Thymus (tissue), 11 donors: Measurements from ENCODE around the gene ODAD4. TPM values are rescaled to one million over a fixed set of nuclear protein-coding genes. Genes with fewer than 3 reads are reported as not detected.
"Not testable (repeated sequence)": the region's sequence is repeated elsewhere in the genome, so short reads cannot be mapped to it uniquely, and the experiment has no call there.

Source experiments
- DNase-seq, 9 donors: peaks; one replicate each; pipeline ENCODE4 v3.0.0-alpha.2; 2013; ENCODE audit warnings: low spot score in 9 of 9, low read depth in 6 of 9, missing footprints in 1 of 9
- H3K27ac ChIP-seq, 2 donors: one replicate each; pipeline ENCODE4 v1.5.1; 2013; ENCODE audit warnings: control low read depth in 1 of 2, low read depth in 1 of 2, low read length in 1 of 2, mild to moderate bottlenecking in 1 of 2, moderate library complexity in 1 of 2
- H3K27me3 ChIP-seq, 2 donors: one replicate each; pipeline ENCODE4 v1.5.1; 2013; ENCODE audit warnings: low read length in 1 of 2; ENCODE audit not compliant: control insufficient read depth in 2 of 2, insufficient read depth in 1 of 2
- H3K36me3 ChIP-seq, 2 donors: one replicate each; pipeline ENCODE4 v1.5.1; 2013; ENCODE audit warnings: low read length in 1 of 2, mild to moderate bottlenecking in 1 of 2, moderate library complexity in 1 of 2; ENCODE audit not compliant: control insufficient read depth in 2 of 2, insufficient read depth in 2 of 2
- H3K4me1 ChIP-seq, 2 donors: one replicate each; pipeline ENCODE4 v1.5.1; 2013; ENCODE audit warnings: low read length in 2 of 2; ENCODE audit not compliant: control insufficient read depth in 2 of 2, insufficient read depth in 2 of 2
- H3K4me3 ChIP-seq, 2 donors: one replicate each; pipeline ENCODE4 v1.5.1; 2013; ENCODE audit warnings: low read length in 2 of 2, control low read depth in 1 of 2, mild to moderate bottlenecking in 1 of 2
- H3K9me3 ChIP-seq, 2 donors: one replicate each; pipeline ENCODE4 v1.5.1; 2013; ENCODE audit warnings: low read length in 1 of 2, mild to moderate bottlenecking in 1 of 2; ENCODE audit not compliant: control insufficient read depth in 2 of 2, insufficient read depth in 1 of 2
- WGBS: extraction: QIAGEN DNeasy Blood & Tissue Kit; methylation state at CpG from one replicate; pipeline ENCODE4 v1.1.7; 2013; 5-methylcytosine and 5-hydroxymethylcytosine counted together
- polyA plus RNA-seq: library from polyadenylated mRNA; stranded (reverse); fragments of 200-250 nt; gene quantifications from one replicate; pipeline ENCODE4 v1.2.3, GENCODE V29; 2013
- total RNA-seq: library from RNA; stranded (reverse); fragments of 120-200 nt; gene quantifications from one replicate; pipeline ENCODE4 v1.2.4, GENCODE V29; 2013
- donor health status: healthy.

ODAD4 gene
- total and polyA plus RNA-seq, 2 donors = 0.61 to 1.4 TPM

- H3K4me3 ChIP-seq = peak overlapping the region; percentile 91 to 100
- peaks cover 10 to 25% of the 10 kb centered on the region in 2 donors for H3K4me1 ChIP-seq
- peaks cover 11 to 20% of the 10 kb centered on the region in 2 donors for H3K36me3 ChIP-seq
- no peaks in the 10 kb centered on the region for H3K27me3 ChIP-seq
- WGBS = 9% methylated on average over 26 of the region's 26 CpGs
- no peaks in the 10 kb centered on the region for H3K9me3 ChIP-seq
- peak in 3 of 9 donors; percentile 19 to 33 (median 20) for DNase-seq
- no peak overlapping the region for H3K27ac ChIP-seq
Measured at GRCh38 chr17:41917679-41918313, 12.6 kb upstream of the ODAD4 start.

- Histone ChIP-seq H3K36me3 (peaks cover 3 to 12% of the 10 kb centered on the region in 2 donors), H3K9me3 (no peaks in the 10 kb centered on the region), H3K27me3 (no peaks in the 10 kb centered on the region), H3K27ac (peak within 1 kb of the TSS; percentile 74 to 89), H3K4me1 (peaks cover 10 to 25% of the 10 kb centered on the region in 2 donors), H3K4me3 (peak within 1 kb of the TSS; percentile 91 to 100)
- peak; percentile 82 to 97 (median 93) for DNase-seq
- under 1% methylated on average over 80 of the region's 80 CpGs for WGBS
Measured at GRCh38 chr17:41918314-41919164, 11.9 kb upstream of the ODAD4 start, which contains the start of gene ACLY. TSS of gene ACLY (minus strand) at chr17:41918951. CDS start at chr17:41913873, 5,078 bp downstream.

DNA sequence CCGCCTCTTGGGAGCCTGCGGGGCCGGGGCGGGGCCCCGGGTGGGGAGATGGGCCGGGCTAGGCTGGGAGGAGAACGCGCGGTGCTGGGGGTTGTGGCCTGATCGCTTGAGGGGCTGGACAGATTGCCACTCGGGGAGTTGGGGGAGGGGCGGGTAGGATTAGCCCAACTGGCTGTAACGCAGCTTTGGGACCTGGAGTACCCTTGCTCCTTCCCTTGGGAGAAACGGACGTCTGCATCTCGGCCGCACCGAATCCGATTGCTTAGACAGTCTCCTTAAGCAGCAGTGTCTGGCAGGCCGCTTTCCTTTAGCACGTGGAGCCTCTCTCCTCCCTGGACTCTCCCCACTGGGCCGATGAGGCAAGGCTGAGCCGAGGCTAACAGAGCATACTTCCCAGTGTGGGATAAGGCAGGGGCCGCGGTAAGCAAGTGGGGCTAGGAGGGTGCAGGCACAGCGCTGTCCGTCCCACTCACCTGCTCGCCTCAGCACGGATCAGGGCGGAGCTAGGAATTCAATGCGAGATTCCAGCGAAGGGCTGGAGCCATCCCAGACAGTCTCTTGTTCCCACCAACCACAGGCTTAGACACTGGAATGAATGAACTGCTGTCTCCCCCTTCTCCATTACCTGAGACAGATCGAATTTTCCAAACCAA, 11.1 kb upstream of the ODAD4 start:
- H3K9me3 ChIP-seq = no peaks in the 10 kb centered on the region
- no peaks in the 10 kb centered on the region for H3K27me3 ChIP-seq
- peak overlapping the region; percentile 91 to 100 for H3K4me3 ChIP-seq
- peaks cover 0 to 6% of the 10 kb centered on the region in 2 donors for H3K36me3 ChIP-seq
- H3K4me1 ChIP-seq = peaks cover 10 to 25% of the 10 kb centered on the region in 2 donors
- H3K27ac ChIP-seq = peak overlapping the region in 1 of 2 donors; percentile 66
- no peak for DNase-seq
- WGBS = 22% methylated on average over 33 of the region's 33 CpGs

DNA sequence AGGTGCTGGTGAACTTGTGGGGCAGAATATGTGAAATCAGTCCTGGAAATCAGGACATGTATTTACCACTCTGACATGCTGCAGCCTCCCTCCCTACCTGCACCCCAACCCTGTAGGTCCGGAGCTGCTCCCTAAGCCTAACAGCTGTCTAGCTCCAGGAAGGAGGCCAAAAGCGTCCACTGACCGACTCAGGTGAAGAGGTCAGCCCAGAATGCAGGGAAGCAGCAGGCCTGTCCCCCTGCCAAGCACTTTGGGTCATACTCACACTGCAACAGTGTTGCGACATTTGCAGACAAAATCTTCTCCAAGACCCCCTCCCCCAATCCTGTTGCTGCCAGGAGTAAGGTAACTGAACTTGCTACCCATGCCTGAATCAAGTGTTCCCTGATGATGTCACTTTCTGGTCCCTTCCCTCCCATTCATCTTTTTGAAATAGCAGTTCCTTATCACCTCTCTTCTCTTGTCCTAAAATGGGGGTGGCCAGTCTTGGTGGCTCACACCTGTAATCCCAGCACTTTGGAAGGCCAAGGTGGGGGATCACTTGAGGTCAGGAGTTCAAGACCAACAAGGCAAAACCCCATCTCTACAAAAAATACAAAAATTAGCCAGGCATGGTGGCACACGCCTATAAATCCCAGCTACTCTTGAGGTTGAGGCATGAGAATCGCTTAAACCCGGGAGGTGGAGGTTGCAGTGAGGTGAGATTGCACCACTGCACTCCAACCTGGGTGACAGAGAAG, 10.4 kb upstream of the ODAD4 start:
- DNase-seq = no peak
- Histone ChIP-seq H3K9me3 (no peaks in the 10 kb centered on the region), H3K27ac (no peak overlapping the region), H3K4me1 (peaks cover 10 to 24% of the 10 kb centered on the region in 2 donors), H3K36me3 (peaks cover 0 to 4% of the 10 kb centered on the region in 2 donors), H3K27me3 (no peaks in the 10 kb centered on the region), H3K4me3 (no peak overlapping the region)
- 93% methylated on average over 7 of the region's 7 CpGs for WGBS

DNA sequence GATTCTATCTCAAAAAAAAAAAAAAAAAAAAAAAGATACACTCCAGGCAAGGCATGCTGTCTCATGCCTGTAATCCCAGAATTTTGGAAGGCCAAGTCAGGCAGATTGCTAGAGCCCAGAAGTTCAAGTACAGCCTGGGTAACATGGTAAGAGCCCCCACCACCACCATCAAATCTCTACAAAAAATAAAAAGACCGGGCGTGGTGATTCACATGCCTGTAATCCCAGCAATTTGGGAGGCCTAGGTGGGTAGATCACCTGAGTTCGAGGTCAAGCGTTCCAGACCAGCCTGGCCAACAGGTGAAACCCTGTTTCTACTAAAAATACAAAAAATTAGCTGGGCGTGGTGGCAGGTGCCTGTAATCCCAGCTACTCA, 9.8 kb upstream of the ODAD4 start:
- no peaks in the 10 kb centered on the region for H3K27me3 ChIP-seq
- H3K36me3 ChIP-seq = no peaks in the 10 kb centered on the region
- no peak for DNase-seq
- H3K4me3 ChIP-seq = no peak overlapping the region
- peaks cover 10 to 23% of the 10 kb centered on the region in 2 donors for H3K4me1 ChIP-seq
- H3K27ac ChIP-seq = no peak overlapping the region
- 97% methylated on average over 5 of the region's 5 CpGs for WGBS
- H3K9me3 ChIP-seq = no peaks in the 10 kb centered on the region

GRCh38 chr17:41925991-41926590, 4.3 kb upstream of the ODAD4 start:
- H3K27ac ChIP-seq = no peak overlapping the region
- no peak for DNase-seq
- 96% methylated on average over 7 of the region's 7 CpGs for WGBS
- H3K27me3 ChIP-seq = no peaks in the 10 kb centered on the region
- H3K4me1 ChIP-seq = peaks cover 0 to 14% of the 10 kb centered on the region in 2 donors
- no peaks in the 10 kb centered on the region for H3K9me3 ChIP-seq
- H3K4me3 ChIP-seq = no peak overlapping the region
- H3K36me3 ChIP-seq = no peaks in the 10 kb centered on the region

GRCh38 chr17:41928693-41929251, 1.6 kb upstream of the ODAD4 start:
- Histone ChIP-seq H3K9me3 (no peaks in the 10 kb centered on the region), H3K27me3 (no peaks in the 10 kb centered on the region), H3K27ac (no peak overlapping the region), H3K4me3 (no peak overlapping the region), H3K4me1 (peaks cover 4 to 23% of the 10 kb centered on the region in 2 donors), H3K36me3 (no peaks in the 10 kb centered on the region)
- DNase-seq = no peak
- 81% methylated on average over 6 of the region's 6 CpGs for WGBS

GRCh38 chr17:41930833-41931156, 378 bp downstream of the ODAD4 start:
- 57% methylated on average over 18 of the region's 18 CpGs for WGBS
- Histone ChIP-seq H3K4me1 (peaks cover 4 to 23% of the 10 kb centered on the region in 2 donors), H3K4me3 (peak overlapping the region; percentile 61 to 75), H3K27ac (peak overlapping the region in 1 of 2 donors; percentile 84)
- DNase-seq, H3K9me3 ChIP-seq, H3K36me3 ChIP-seq, H3K27me3 ChIP-seq: not testable (repeated sequence)
